ENCODE measurements around the gene SLC17A9.

The SLC17A9 gene

GRCh38 chr20:62941792-62942191 is 10.7 kb upstream of the SLC17A9 start:
- no peak for TF ChIP-seq CTCF (conservative IDR thresholded peaks at IDR 0.05; ENCODE audit: control insufficient read depth, insufficient read depth, low read depth, low read length)

GRCh38 chr20:62942456-62942855 is 10.1 kb upstream of the SLC17A9 start:
- DNase-seq (ENCODE audit: low read depth) = no peak
- no peak for TF ChIP-seq CTCF (conservative IDR thresholded peaks at IDR 0.05; ENCODE audit: control insufficient read depth, insufficient read depth, low read depth, low read length)
- H3K4me3 ChIP-seq (ENCODE audit: control insufficient read depth, low read depth, low read length) = no peak overlapping the region

More at GRCh38 chr20:62941792-62942191, 10.7 kb upstream of the SLC17A9 start:
- no peak for DNase-seq (ENCODE audit: low read depth)
- no peak overlapping the region for H3K4me3 ChIP-seq (ENCODE audit: control insufficient read depth, low read depth, low read length)

- no peak overlapping the region for H3K4me3 ChIP-seq (ENCODE audit: control insufficient read depth, low read depth, low read length)
- no peak for TF ChIP-seq CTCF (conservative IDR thresholded peaks at IDR 0.05; ENCODE audit: control insufficient read depth, insufficient read depth, low read depth, low read length)
- no peak for DNase-seq (ENCODE audit: low read depth)
Observed at GRCh38 chr20:62943396-62943795, 9.1 kb upstream of the SLC17A9 start.

DNA sequence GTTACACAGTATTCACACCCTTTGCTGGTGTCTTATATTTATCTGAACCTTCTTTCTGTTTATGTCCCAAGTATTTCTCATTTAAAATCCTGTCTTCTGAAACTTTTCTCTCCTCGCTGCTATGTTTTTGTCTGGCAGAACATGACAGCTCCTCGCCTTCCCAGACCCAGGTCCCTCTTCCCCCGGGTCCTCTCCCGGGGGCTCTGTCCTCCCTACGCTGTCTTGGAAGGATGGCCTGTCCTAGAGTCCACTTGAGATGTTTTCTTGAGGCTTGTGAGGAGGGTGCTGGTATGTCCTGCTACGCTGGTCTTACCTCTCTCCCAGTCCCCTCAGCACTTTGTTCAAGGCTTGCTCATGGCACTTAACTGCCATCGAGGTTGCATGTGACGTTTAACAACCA is 8.3 kb upstream of the SLC17A9 start:
- DNase-seq (ENCODE audit: low read depth) = no peak

DNA sequence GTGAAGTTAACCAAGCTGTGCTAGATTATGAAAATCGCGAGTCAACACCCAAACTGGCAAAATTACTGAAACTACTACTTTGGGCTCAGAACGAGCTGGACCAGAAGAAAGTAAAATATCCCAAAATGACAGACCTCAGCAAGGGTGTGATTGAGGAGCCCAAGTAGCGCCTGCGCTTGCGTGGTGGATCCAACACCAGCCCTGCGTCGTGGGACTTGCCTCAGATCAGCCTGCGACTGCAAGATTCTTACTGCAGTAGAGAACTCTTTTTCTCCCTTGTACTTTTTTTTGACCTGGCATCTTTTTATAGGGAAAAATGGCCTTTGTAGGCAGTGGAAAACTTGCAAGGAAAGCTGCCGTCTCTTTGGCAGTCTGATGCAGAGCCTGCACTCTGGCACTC is 7.8 kb upstream of the SLC17A9 start:
- no peak for TF ChIP-seq CTCF (conservative IDR thresholded peaks at IDR 0.05; ENCODE audit: control insufficient read depth, insufficient read depth, low read depth, low read length)
- H3K4me3 ChIP-seq (ENCODE audit: control insufficient read depth, low read depth, low read length) = no peak overlapping the region
- DNase-seq (ENCODE audit: low read depth) = no peak

More for the DNA sequence above, 8.3 kb upstream of the SLC17A9 start:
- no peak for TF ChIP-seq CTCF (conservative IDR thresholded peaks at IDR 0.05; ENCODE audit: control insufficient read depth, insufficient read depth, low read depth, low read length)
- no peak overlapping the region for H3K4me3 ChIP-seq (ENCODE audit: control insufficient read depth, low read depth, low read length)

DNA sequence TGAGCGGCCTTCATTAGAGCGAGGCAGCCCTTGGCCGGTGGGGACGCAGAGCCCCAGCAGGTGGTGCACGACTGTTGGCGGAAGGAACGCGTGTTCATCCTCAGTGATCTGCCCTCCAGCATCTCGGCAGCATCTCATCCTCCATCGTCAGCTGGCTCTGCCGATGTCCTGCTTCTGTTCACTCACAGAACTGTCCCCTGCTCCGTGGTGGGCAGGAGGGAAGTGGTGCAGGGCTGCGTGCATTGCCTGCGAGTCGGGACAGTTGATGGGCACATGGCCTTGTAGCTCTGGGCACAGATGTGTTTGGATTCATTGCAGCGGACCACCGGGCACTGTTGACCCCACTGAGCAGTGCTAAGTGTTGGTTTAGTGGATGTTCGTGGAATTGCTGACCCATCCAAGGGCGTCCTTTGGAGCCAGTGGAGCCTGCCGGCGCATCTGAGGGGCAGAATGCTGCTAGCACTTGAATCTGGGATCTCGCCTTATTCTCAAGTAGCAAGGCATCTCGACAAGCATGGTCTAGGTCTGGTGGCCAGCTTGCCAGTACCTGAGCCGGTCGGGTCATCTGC is 6.7 kb upstream of the SLC17A9 start:
- no peak for DNase-seq (ENCODE audit: low read depth)
- no peak for TF ChIP-seq CTCF (conservative IDR thresholded peaks at IDR 0.05; ENCODE audit: control insufficient read depth, insufficient read depth, low read depth, low read length)
- no peak overlapping the region for H3K4me3 ChIP-seq (ENCODE audit: control insufficient read depth, low read depth, low read length)

DNA sequence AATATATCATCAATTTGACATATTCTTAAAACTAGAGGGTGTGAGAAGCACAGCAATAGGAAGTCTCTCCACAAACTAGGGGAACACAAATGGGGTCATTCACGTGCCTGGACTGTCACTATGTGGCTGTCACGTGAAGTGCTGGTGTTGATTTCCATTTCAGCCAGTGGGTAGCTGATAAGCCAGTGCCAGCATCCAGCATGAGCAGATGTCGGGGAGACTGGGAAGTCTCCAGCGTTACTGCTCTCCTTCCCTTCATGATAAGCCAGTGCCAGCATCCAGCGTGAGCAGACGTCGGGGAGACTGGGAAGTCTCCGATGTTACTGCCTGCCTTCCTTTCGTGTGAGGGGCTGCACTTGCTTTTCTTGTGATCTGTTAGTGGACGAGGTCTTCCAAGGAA is 5.6 kb upstream of the SLC17A9 start:
- DNase-seq (ENCODE audit: low read depth) = no peak
- TF ChIP-seq CTCF (conservative IDR thresholded peaks at IDR 0.05; ENCODE audit: control insufficient read depth, insufficient read depth, low read depth, low read length) = no peak
- H3K4me3 ChIP-seq (ENCODE audit: control insufficient read depth, low read depth, low read length) = no peak overlapping the region

Data from fibroblast of mammary gland (primary cell).